ENCODE measurements around the gene TRAF3.
A peak's percentile ranks its signal among the peaks of the same experiment; 100 is the strongest.

TRAF3 gene

DNA sequence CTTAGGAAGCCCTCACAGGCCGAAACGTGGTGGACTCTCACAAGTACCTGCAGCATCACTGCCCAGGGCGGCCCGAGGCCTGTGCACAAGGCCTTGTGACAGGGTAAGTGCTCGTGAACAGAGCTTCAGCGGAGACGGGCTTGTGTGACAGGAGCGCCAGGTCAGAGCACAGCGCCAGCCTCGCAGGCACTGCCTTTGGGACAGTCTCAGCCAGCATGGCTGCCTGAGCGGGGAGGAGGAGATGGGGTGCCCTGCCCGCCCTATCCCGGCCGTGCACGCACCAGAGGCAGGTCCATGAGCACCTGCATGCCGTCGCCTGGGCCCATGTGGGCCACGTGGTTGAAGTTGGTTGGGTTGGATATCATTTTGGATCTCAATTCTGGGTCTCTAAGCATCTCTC is 162.1 kb downstream of the TRAF3 start:
- DNase-seq (ENCODE audit: low spot score): no peak

- no peak for DNase-seq (ENCODE audit: low spot score)
These were observed 162.7 kb downstream of the TRAF3 start for GRCh38 chr14:102939820-102940561.

DNA sequence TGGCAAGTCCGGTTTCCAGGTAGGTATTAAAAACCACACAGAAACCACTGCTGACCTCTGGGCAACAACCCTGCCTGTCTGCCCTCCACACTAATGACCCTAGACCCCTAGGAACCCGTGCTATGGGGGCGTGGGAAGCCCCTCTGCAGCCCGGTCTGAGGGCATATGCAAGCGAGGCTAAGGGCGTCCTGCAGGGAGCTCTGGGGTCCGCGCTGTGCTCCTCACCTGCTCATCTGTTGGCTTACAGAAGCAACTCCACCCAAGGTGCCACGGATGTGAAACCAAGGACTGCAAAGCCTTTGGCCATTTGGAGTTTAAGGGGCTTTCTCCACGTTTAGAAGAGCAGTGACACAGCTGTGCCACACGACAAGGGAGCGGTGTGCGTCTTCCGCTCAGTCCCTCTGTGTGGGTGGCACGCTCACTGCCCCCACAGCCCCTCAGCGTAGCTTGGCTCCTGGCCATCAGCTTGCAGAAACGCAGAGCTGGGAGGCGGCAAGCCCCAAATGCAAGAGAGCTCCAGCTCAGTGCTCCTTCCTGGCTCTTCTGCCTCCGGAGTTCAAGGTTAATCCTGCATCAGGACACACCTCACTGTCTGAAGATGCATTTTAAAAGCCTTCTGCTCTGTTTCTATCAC is 163.6 kb downstream of the TRAF3 start:
- no peak for DNase-seq (ENCODE audit: low spot score)

DNA sequence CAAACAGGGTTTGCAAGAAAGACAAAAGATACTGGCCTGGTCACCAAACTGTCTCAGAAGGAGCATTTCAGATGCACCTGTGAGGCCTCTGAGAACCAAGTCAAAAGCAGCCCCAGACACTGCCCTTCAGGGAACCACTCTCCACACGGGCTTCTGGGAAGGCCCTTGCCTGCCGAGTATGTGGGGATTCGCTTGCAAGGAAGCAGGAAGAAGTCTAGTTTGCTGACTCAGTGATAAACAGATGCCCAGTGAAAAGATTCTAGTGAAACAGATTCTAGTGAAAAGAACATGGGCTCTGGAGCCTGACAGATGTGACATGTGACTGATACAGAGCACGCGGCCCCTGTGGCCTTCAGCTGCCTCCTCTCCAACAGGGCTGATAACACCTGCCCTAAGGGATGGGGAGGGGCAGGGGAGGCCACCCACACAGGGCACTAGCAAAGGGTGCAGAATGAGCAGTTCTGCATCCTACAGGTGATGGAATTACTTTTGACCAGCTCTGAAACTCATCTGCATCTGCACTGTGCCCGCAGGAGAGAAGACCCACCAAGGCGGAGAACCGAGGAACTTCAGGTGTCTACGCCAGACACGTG is 164.3 kb downstream of the TRAF3 start:
- DNase-seq (ENCODE audit: low spot score): no peak

- no peak for DNase-seq (ENCODE audit: low spot score)
These were observed 164.8 kb downstream of the TRAF3 start for GRCh38 chr14:102942069-102942468.

- no peak for DNase-seq (ENCODE audit: low spot score)
These were observed 166.2 kb downstream of the TRAF3 start for GRCh38 chr14:102943454-102943853.

- DNase-seq (ENCODE audit: low spot score): no peak
These were observed 166.7 kb downstream of the TRAF3 start for GRCh38 chr14:102943979-102944378.

GRCh38 chr14:102944448-102945330 is 167.4 kb downstream of the TRAF3 start:
- DNase-seq (ENCODE audit: low spot score): no peak

GRCh38 chr14:102945346-102946130 is 168.3 kb downstream of the TRAF3 start:
- no peak for DNase-seq (ENCODE audit: low spot score)

DNA sequence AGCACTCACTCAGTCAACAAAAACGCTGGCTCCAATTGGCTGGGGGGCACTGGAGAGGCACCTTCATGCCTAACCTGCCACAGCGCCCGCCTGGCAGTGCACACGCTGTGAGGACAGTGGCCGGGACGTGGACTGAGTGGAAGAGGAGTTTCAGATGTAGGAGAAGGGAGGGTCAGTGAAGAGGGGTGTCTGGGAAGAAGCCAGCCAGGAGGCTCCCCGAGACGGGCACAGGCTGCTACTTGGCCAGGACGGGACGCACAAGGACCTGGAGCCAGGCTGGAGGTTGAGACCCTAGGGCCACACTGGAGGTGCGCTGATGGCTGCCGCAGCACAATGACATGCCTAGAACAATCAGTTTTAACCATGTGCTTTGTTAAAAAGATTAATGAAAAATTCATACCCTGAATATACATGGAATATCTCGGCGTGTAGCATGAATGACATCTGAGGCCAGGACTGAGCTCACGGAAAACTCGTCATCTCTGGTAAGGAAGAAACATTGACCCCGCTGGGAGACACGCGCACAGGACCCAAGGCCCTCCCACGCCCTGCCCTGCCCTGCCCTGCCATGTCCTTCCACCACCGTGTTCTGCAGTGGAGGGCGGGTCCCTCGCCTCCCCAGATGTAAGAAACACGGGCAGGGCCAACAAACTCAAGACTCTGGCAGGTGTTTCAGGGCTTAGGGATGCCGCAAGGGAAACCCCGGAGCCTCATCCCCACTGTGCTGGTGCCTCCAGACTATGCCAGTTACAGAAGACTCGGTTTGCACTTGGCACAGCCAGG is 170.3 kb downstream of the TRAF3 start:
- no peak for DNase-seq (ENCODE audit: low spot score)

GRCh38 chr14:102948698-102949061 is 171.4 kb downstream of the TRAF3 start:
- no peak for DNase-seq (ENCODE audit: low spot score)

DNA sequence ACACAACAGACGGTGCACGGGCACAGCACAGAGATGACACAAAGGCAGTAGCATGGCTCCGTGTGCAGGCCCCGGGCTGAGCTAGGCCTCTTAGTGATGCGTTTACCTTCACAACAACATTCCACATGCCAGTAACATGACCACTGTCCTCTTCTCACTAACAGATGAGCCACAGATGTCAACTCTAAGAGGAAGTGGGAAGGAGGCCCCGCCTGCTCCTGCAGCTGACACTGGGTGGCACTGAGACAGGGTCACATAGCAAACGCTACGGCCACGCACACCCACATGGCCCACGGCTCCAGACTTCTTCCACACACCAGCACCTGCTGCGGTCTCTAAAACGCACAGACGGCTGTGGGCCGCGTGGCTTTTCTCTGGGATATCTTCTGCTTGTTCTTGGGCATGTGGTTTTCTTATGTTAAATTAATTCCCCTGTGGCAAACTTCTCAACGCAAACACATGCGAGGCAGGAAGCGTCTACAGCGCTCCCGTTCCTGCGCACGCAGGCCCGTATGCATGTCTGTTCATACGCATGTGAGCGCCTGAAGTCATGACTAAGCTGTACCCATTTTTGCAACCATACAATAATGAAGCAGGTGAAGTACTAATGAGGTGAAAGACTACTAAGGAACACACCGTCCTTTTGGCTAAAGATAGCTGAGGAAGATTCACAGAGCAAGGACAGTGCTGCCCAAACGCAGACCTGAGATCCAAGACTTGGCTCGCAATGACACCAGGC is 172.0 kb downstream of the TRAF3 start:
- peak; percentile 66 for DNase-seq (ENCODE audit: low spot score)

DNA sequence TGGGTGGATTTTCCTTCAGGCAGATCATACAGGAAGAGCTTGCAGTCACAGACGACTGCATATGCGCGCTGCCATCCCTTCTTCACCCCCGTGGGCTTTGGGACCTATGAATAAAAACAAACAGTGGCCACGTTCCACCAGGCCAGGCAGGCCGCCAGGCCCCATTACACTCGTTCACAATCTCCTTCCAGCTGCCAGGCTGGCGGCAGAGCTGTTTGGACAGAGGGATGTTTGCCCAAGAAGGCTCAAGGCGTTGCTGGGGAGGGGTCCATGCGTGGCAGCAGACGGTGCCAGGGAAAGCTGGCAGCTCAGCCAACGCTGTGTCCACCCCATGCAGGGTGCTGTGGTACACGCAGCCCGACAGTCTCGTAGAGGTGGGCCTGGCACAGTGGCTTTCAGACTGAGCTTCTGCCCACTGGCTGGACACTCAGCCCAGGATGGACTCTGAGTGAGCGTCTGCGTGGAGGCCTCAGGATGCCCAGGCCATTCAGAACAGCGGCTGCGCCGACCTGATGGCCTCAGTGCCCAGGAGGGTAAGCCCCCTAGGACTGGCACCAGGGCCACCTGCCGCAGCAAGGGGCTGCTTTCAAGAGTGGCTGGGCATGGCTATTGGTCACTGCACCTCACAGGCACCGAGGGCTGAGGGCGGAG is 172.7 kb downstream of the TRAF3 start:
- no peak for DNase-seq (ENCODE audit: low spot score)

DNA sequence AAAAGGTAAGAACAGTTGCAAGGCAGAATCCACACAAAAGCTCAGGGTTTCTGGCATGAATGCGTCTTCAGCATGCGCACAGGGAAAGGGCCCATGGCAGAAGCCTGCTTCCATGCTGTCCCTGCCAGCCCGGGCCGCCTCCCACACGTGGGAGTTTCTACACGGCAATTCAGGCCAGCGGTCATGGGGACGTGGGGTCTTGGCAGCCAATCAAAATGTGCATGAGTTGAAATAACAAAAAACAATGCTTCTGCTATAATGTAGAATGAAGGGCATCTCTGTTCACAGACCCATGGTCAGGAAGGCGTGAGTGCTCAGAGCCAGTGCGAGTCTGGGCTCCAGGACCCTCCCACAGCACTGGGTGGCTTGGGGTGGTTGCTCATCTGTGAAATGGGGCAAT is 173.8 kb downstream of the TRAF3 start:
- DNase-seq (ENCODE audit: low spot score): no peak

DNA sequence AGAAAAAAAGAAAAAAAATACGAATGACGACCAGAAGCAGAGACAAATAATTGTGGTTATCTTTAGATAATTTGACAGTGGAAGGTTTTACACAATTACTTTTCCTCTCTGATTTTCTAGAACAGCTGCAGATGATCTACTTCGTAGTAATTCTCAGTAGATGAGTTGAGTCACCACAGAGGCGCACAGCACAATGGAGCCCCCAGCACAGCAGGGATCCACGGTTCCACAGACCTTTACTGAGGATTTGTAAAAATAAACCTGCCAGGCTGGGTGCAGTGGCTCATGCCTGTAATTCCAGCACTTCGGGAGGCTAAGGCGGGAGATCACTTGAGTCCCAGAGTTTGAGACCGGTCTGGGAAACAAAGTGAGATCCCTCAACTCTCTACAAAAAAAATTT is 174.6 kb downstream of the TRAF3 start:
- no peak for DNase-seq (ENCODE audit: low spot score)

- no peak for DNase-seq (ENCODE audit: low spot score)
These were observed 175.0 kb downstream of the TRAF3 start for GRCh38 chr14:102952276-102952675.

- no peak for DNase-seq (ENCODE audit: low spot score)
These were observed 175.9 kb downstream of the TRAF3 start for GRCh38 chr14:102953100-102953499.

- no peak for DNase-seq (ENCODE audit: low spot score)
These were observed 177.0 kb downstream of the TRAF3 start for GRCh38 chr14:102954081-102954789.

Measured in germinal center (tissue), 1 donor.